A549 (cell line): ENCODE measurements around the gene SRSF10. TPM values are rescaled to one million over a fixed set of nuclear protein-coding genes. Genes with fewer than 3 reads are reported as not detected.

ENCODE experiments used
- ATAC-seq, 2 experiments: fragments of 200-7000 bp in 1 of 2; fragments of >200 bp in 1 of 2; cut with Nextera tagmentation in 1 of 2; cut with Tn5 transposase in 1 of 2; 3 replicates each; pipeline versions ENCODE4 v1.8.0 to v1.9.1; 2018 to 2020; ENCODE audit warnings: mild to moderate bottlenecking in 1 of 2, moderate library complexity in 1 of 2
- CTCF ChIA-PET: fragments of 300-600 bp; sonication (Branson Sonifier 250); formaldehyde crosslinking; extraction: SDS; loops from one replicate; lab custom pipeline; 2021; ENCODE audit warnings: antibody characterized with exemption, inconsistent platforms; lab: Yijun Ruan, JAX
- POLR2A ChIA-PET: fragments of 350-600 bp; formaldehyde crosslinking; extraction: SDS; loops from one replicate; lab custom pipeline; 2021; ENCODE audit warnings: antibody characterized with exemption, inconsistent platforms; lab: Yijun Ruan, JAX
- DNase-seq, 2 experiments: peaks; one replicate each; pipeline versions ENCODE4 v3.0.0 to v3.0.0-alpha.2; 2011 to 2016; ENCODE audit warnings: low read depth in 1 of 2, low spot score in 1 of 2
- FAIRE-seq: peaks from 2 replicates; lab custom pipeline; 2011; peaks lifted over from hg19 to GRCh38; lab: Jason Lieb, UNC
- H3K27ac ChIP-seq, 2 experiments: fragments of >200 bp; sonication (Bioruptor Twin); formaldehyde crosslinking; 3 replicates each; pipeline ENCODE4 v1.5.1; 2016 to 2017
- H3K4me1 ChIP-seq: fragments of >200 bp; sonication (Bioruptor Twin); formaldehyde crosslinking; 3 replicates; pipeline ENCODE4 v1.6.1; 2016
- H3K4me2 ChIP-seq: fragments of >200 bp; sonication (Bioruptor Twin); formaldehyde crosslinking; 3 replicates; pipeline ENCODE4 v1.6.1; 2016
- H3K4me3 ChIP-seq: fragments of >200 bp; sonication (Bioruptor Twin); formaldehyde crosslinking; 3 replicates; pipeline ENCODE4 v1.5.1; 2016
- H3K9me3 ChIP-seq: fragments of >200 bp; sonication (Bioruptor Twin); formaldehyde crosslinking; 3 replicates; pipeline ENCODE4 v1.6.1; 2016
- BCL3 ChIP-seq: fragments of >200 bp; sonication (Bioruptor Twin); formaldehyde crosslinking; IDR thresholded peaks from 3 replicates; pipeline ENCODE4 v1.6.1; 2016
- CEBPB ChIP-seq, 2 experiments: fragments of >200 bp in 1 of 2; sonication (Bioruptor Twin) in 1 of 2; formaldehyde crosslinking in 1 of 2; IDR thresholded peaks; 2 replicates each; pipeline ENCODE4 v1.6.1; 2012 to 2016
- E2F6 ChIP-seq: IDR thresholded peaks from 2 replicates; pipeline ENCODE4 v1.6.1; 2012; ENCODE audit warnings: low read depth, borderline replicate concordance
- EHF ChIP-seq: fragments of 250-450 bp; sonication (Bioruptor Pico); IDR thresholded peaks from 2 replicates; pipeline ENCODE4 v1.5.0; 2020; ENCODE audit warnings: mild to moderate bottlenecking
- EP300 ChIP-seq, 2 experiments: fragments of >200 bp; sonication (Bioruptor Twin); formaldehyde crosslinking; IDR thresholded peaks; 2 replicates in 1 of 2; 3 replicates in 1 of 2; pipeline ENCODE4 v1.6.1; 2016 to 2017
- FOSB ChIP-seq: fragments of 250-450 bp; sonication (Bioruptor Pico); IDR thresholded peaks from 2 replicates; pipeline ENCODE4 v1.5.0; 2020; ENCODE audit warnings: mild to moderate bottlenecking, moderate library complexity
- GATA3 ChIP-seq: IDR thresholded peaks from 2 replicates; pipeline ENCODE4 v1.6.1; 2012; ENCODE audit warnings: borderline replicate concordance
- HEYL ChIP-seq: fragments of 250-450 bp; sonication (Bioruptor Pico); IDR thresholded peaks from 2 replicates; pipeline ENCODE4 v1.8.0; 2021; ENCODE audit warnings: mild to moderate bottlenecking, moderate library complexity
- HOXB13 ChIP-seq: fragments of 250-450 bp; sonication (Bioruptor Pico); IDR thresholded peaks from 2 replicates; pipeline ENCODE4 v1.5.0; 2020; ENCODE audit warnings: low read depth, mild to moderate bottlenecking, moderate library complexity
- KDM5A ChIP-seq: fragments of 200-600 bp; sonication (generic); IDR thresholded peaks from 2 replicates; pipeline ENCODE4 v1.6.1; 2016; ENCODE audit warnings: antibody characterized with exemption, mild to moderate bottlenecking
- MAFK ChIP-seq: fragments of 450-650 bp; IDR thresholded peaks from 2 replicates; pipeline ENCODE4 v1.6.1; 2014; ENCODE audit not compliant: partially characterized antibody
- MYC ChIP-seq: IDR thresholded peaks from 2 replicates; pipeline ENCODE4 v1.6.1; 2012; ENCODE audit warnings: mild to moderate bottlenecking, inconsistent platforms, low read length, improper control_type of control experiment, borderline replicate concordance
- NR3C1 ChIP-seq: fragments of >200 bp; sonication (Bioruptor Twin); formaldehyde crosslinking; IDR thresholded peaks from 3 replicates; pipeline ENCODE4 v1.6.1; 2017
- POLR2AphosphoS2 ChIP-seq: conservative IDR thresholded peaks from 2 replicates; pipeline ENCODE4 v1.6.1; 2012; ENCODE audit warnings: low read length, improper control_type of control experiment, inconsistent platforms
- RAD21 ChIP-seq, 2 experiments: fragments of >200 bp in 1 of 2; sonication (Bioruptor Twin) in 1 of 2; formaldehyde crosslinking in 1 of 2; IDR thresholded peaks in 1 of 2; conservative IDR thresholded peaks in 1 of 2; 2 replicates in 1 of 2; 3 replicates in 1 of 2; pipeline ENCODE4 v1.6.1; 2012 to 2018; ENCODE audit warnings: inconsistent platforms in 1 of 2
- RCOR1 ChIP-seq: fragments of 150-350 bp; IDR thresholded peaks from 2 replicates; pipeline ENCODE4 v1.6.1; 2014; ENCODE audit warnings: antibody characterized with exemption, low read length, low read depth
- RNF2 ChIP-seq: fragments of 200-600 bp; sonication (generic); IDR thresholded peaks from 2 replicates; pipeline ENCODE4 v1.6.1; 2016; ENCODE audit warnings: low read depth, mild to moderate bottlenecking, antibody characterized with exemption, moderate library complexity, borderline replicate concordance
- SREBF2 ChIP-seq: fragments of 450-650 bp; IDR thresholded peaks from 2 replicates; pipeline ENCODE4 v1.6.1; 2014; ENCODE audit warnings: mild to moderate bottlenecking, moderate library complexity
- USF2 ChIP-seq: fragments of 450-650 bp; IDR thresholded peaks from 2 replicates; pipeline ENCODE4 v1.6.1; 2014; ENCODE audit warnings: antibody characterized with exemption
- ZFP36 ChIP-seq: fragments of 450-650 bp; IDR thresholded peaks from 2 replicates; pipeline ENCODE4 v1.6.1; 2014; ENCODE audit warnings: borderline replicate concordance; ENCODE audit not compliant: partially characterized antibody
- WGBS: methylation state at CpG from one replicate; pipeline ENCODE4 v1.1.6; 2017; ENCODE audit errors: missing lambda C conversion rate; 5-methylcytosine and 5-hydroxymethylcytosine counted together
- polyA plus RNA-seq, 4 experiments: library from polyadenylated mRNA; depleted of rRNA in 3 of 4; stranded (reverse); fragments of >200 nt; fragmentation: RNase III in 1 of 4; extraction: RNeasy Plus Mini Kit Qiagen cat#74134 plus additional on column Dnase treatment in 1 of 4; gene quantifications; 2 replicates in 3 of 4; 3 replicates in 1 of 4; pipeline ENCODE4 v1.2.3, GENCODE V29; 2011 to 2017
- TF ChIP-seq, protein P1 (sequence below): fragments of 250-450 bp; sonication (Bioruptor Pico); IDR thresholded peaks from 2 replicates; pipeline ENCODE4 v1.5.0; 2020; ENCODE audit warnings: low read depth, mild to moderate bottlenecking, moderate library complexity
- TF ChIP-seq, protein P2 (sequence below): fragments of 200-600 bp; sonication (generic); IDR thresholded peaks from 2 replicates; pipeline ENCODE4 v1.6.1; 2016; ENCODE audit warnings: antibody characterized with exemption, mild to moderate bottlenecking, moderate library complexity

SRSF10 gene
- polyA plus RNA-seq, 2 of the 4 experiments (the other 2 are of a cell fraction): 141 to 180 TPM

GRCh38 chr1:23978805-23979204 is 1.3 kb downstream of the SRSF10 start:
- no peaks in the 10 kb centered on the region for H3K9me3 ChIP-seq
- no peak for TF ChIP-seq RCOR1
- no peak for TF ChIP-seq NR3C1
- TF ChIP-seq GATA3: no peak
- no peak for TF ChIP-seq MYC
- TF ChIP-seq ZFP36: no peak
- TF ChIP-seq USF2: no peak
- TF ChIP-seq, all 56 proteins: peak for 0
- peaks cover 42% of the 10 kb centered on the region for H3K4me1 ChIP-seq
- ChIA-PET POLR2A (interaction anchor here (1.0 kb wide), 1 partner anchor 44 kb away, joined by 3 read pairs; no protein-coding TSS in a partner anchor), CTCF (interaction anchor here (1.9 kb wide), 1 partner anchor 64 kb away, joined by 7 read pairs; no protein-coding TSS in a partner anchor)
- peak overlapping the region; percentile 21 to 98; a peak in 5 of 6 replicates for H3K27ac ChIP-seq
- H3K4me2 ChIP-seq: peak overlapping the region; percentile 77
- FAIRE-seq: no peak
- H3K4me3 ChIP-seq: peak overlapping the region; percentile 97
- no peak for ATAC-seq
- DNase-seq: no peak
- WGBS: 1% methylated on average over 4 of the region's 4 CpGs

- Histone ChIP-seq H3K4me1 (peaks cover 35% of the 10 kb centered on the region), H3K27ac (no peak overlapping the region), H3K4me2 (peak overlapping the region; percentile 77), H3K9me3 (no peaks in the 10 kb centered on the region), H3K4me3 (peak overlapping the region; percentile 97; the same call in 2 of the 3 replicates)
- DNase-seq (no peak), FAIRE-seq (no peak), ATAC-seq (no peak)
- no peak for TF ChIP-seq FOSB (CRISPR knock-in tag)
- no peak for TF ChIP-seq HEYL
- 95% methylated on average over 1 of the region's 1 CpG for WGBS
- CTCF ChIA-PET: interaction anchor here (0.7 to 1.3 kb wide), 2 partner anchors 26 to 46 kb away, joined by 3 to 5 read pairs; no protein-coding TSS in a partner anchor
- POLR2A ChIA-PET: no interaction called here
Measured at GRCh38 chr1:23977854-23978191, 2.3 kb downstream of the SRSF10 start.

DNA sequence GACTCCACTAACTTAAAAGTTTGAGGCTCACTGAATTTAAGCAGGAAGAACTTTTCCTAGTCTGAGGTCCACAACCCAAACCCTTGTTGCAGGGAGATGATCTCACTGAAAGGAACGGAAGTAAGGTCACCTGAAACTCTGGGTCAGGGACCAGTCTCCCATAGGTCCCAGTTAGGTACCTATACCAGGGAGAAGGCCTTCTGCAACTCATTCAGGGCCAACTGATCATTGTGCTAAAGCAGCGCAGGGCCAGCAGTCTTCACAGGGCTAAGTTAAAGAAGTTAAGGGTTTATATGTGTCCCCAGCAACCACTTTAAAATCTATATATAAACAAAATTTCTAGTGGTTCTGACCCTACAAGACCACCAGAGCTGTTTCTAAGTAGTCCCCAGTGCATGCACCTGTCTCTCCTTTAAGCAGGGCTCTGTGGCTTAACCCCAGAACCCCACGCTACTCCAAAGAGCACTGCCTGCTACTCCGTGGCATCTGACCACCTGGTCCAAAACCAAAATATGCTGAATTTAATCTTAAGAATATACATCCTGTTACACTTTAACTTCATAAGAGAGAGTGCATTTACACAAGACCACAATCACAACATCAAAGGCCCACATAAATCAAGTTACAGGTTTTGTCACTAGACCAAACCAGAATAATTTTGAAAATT is 2.8 kb downstream of the SRSF10 start:
- no peak for DNase-seq
- ChIA-PET CTCF (interaction anchor here (0.7 to 1.3 kb wide), 2 partner anchors 26 to 46 kb away, joined by 3 to 5 read pairs; no protein-coding TSS in a partner anchor), POLR2A (no interaction called here)
- Histone ChIP-seq H3K27ac (peak overlapping the region in 1 of 2 experiments; percentile 42; a peak in 1 of 6 replicates), H3K9me3 (no peaks in the 10 kb centered on the region), H3K4me1 (peaks cover 35% of the 10 kb centered on the region), H3K4me3 (no peak overlapping the region; the same call in 2 of the 3 replicates), H3K4me2 (peak overlapping the region; percentile 77)
- WGBS: 75% methylated on average over 4 of the region's 4 CpGs
- no peak for ATAC-seq
- TF ChIP-seq E2F6 (no peak), POLR2AphosphoS2 (peak; percentile 85; the same call in 1 of the 2 replicates)
- no peak for FAIRE-seq

DNA sequence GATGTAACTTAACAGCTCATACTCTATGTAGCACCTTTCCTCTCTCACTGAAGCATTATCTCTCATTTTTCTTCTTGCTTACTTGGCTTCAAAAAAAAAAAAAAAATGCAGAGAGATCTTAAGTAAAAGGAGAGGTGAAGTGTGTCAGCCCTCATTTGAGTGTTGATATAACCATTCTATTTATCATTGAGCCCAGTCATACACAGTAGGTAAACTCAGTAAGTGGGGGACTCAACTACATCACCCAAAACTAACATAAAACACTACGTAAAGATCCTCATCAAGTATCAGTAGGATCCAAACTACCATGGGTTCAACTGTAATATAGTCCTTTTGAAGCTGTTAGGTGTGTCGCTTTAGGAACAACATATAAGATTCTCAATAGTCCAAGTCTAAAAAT is 12.3 kb downstream of the SRSF10 start:
- Histone ChIP-seq H3K4me3 (no peak overlapping the region), H3K4me2 (no peak overlapping the region), H3K9me3 (no peaks in the 10 kb centered on the region), H3K4me1 (peaks cover 48% of the 10 kb centered on the region), H3K27ac (no peak overlapping the region)
- WGBS: 80% methylated on average over 2 of the region's 2 CpGs
- ChIA-PET POLR2A (no interaction called here), CTCF (interaction anchor here (0.8 to 1.0 kb wide), 2 partner anchors 61 to 157 kb away, joined by 3 read pairs; no protein-coding TSS in a partner anchor)
- no peak for FAIRE-seq
- DNase-seq: no peak
- ATAC-seq: no peak
- TF ChIP-seq GATA3 (no peak), EHF (no peak), EP300 (IDR thresholded peaks at IDR 0.05) (no peak), MAFK (no peak), KDM5A (no peak), RNF2 (no peak), SREBF2 (no peak), HOXB13 (CRISPR knock-in tag) (no peak), RAD21 (conservative IDR thresholded peaks at IDR 0.05 in 1 of 2, IDR thresholded peaks at IDR 0.05 in 1 of 2) (no peak), CEBPB (IDR thresholded peaks at IDR 0.05) (no peak), BCL3 (no peak)
- TF ChIP-seq, protein P1, sequence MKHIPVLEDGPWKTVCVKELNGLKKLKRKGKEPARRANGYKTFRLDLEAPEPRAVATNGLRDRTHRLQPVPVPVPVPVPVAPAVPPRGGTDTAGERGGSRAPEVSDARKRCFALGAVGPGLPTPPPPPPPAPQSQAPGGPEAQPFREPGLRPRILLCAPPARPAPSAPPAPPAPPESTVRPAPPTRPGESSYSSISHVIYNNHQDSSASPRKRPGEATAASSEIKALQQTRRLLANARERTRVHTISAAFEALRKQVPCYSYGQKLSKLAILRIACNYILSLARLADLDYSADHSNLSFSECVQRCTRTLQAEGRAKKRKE (CRISPR knock-in tag): no peak
- TF ChIP-seq, protein P2, sequence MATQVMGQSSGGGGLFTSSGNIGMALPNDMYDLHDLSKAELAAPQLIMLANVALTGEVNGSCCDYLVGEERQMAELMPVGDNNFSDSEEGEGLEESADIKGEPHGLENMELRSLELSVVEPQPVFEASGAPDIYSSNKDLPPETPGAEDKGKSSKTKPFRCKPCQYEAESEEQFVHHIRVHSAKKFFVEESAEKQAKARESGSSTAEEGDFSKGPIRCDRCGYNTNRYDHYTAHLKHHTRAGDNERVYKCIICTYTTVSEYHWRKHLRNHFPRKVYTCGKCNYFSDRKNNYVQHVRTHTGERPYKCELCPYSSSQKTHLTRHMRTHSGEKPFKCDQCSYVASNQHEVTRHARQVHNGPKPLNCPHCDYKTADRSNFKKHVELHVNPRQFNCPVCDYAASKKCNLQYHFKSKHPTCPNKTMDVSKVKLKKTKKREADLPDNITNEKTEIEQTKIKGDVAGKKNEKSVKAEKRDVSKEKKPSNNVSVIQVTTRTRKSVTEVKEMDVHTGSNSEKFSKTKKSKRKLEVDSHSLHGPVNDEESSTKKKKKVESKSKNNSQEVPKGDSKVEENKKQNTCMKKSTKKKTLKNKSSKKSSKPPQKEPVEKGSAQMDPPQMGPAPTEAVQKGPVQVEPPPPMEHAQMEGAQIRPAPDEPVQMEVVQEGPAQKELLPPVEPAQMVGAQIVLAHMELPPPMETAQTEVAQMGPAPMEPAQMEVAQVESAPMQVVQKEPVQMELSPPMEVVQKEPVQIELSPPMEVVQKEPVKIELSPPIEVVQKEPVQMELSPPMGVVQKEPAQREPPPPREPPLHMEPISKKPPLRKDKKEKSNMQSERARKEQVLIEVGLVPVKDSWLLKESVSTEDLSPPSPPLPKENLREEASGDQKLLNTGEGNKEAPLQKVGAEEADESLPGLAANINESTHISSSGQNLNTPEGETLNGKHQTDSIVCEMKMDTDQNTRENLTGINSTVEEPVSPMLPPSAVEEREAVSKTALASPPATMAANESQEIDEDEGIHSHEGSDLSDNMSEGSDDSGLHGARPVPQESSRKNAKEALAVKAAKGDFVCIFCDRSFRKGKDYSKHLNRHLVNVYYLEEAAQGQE: no peak
